Panc1 (cell line): ENCODE results near the gene SUGCT.

Source experiments
- POLR2AphosphoS5 ChIP-seq: IDR thresholded peaks from 2 replicates; pipeline ENCODE4 v1.6.1; 2012; ENCODE audit warnings: mild to moderate bottlenecking, low read depth, low read length, moderate library complexity
- SIN3A ChIP-seq: IDR thresholded peaks from 2 replicates; pipeline ENCODE4 v1.6.1; 2012; ENCODE audit warnings: low read depth, mild to moderate bottlenecking, low read length, moderate library complexity, borderline replicate concordance; ENCODE audit not compliant: insufficient read depth
- TF ChIP-seq, protein P1 (sequence below): fragments of 450-650 bp; IDR thresholded peaks from 2 replicates; pipeline ENCODE4 v1.5.1; 2017; ENCODE audit warnings: mild to moderate bottlenecking
- TF ChIP-seq, protein P2 (sequence below), 2 experiments: IDR thresholded peaks; 2 replicates each; pipeline ENCODE4 v1.6.1; 2011 to 2012; ENCODE audit warnings: low read depth in 2 of 2, control low read depth in 1 of 2, low read length in 1 of 2, mild to moderate bottlenecking in 1 of 2, moderate library complexity in 1 of 2; ENCODE audit not compliant: insufficient read depth in 1 of 2

DNA sequence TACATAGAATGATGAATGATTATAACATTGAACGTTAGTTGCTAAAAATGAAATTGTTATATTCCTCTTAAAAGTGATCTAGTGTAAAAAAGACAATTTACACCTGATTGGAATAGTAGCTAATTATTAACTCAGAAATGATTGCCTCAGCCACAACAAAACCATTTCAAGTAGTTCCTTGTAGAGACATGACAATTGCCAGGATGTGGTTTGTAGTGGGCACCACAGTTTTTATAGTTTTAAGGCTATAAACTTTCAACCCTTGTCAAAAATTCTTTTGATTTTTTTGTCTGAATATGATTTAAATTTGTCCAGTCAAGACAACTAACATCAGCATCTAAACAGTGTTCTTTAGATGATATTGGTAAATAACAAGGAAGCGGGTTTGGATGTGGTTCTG, 145.2 kb downstream of the SUGCT start:
- TF ChIP-seq, protein P1, sequence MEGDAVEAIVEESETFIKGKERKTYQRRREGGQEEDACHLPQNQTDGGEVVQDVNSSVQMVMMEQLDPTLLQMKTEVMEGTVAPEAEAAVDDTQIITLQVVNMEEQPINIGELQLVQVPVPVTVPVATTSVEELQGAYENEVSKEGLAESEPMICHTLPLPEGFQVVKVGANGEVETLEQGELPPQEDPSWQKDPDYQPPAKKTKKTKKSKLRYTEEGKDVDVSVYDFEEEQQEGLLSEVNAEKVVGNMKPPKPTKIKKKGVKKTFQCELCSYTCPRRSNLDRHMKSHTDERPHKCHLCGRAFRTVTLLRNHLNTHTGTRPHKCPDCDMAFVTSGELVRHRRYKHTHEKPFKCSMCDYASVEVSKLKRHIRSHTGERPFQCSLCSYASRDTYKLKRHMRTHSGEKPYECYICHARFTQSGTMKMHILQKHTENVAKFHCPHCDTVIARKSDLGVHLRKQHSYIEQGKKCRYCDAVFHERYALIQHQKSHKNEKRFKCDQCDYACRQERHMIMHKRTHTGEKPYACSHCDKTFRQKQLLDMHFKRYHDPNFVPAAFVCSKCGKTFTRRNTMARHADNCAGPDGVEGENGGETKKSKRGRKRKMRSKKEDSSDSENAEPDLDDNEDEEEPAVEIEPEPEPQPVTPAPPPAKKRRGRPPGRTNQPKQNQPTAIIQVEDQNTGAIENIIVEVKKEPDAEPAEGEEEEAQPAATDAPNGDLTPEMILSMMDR, result no peak
- TF ChIP-seq, protein P2, sequence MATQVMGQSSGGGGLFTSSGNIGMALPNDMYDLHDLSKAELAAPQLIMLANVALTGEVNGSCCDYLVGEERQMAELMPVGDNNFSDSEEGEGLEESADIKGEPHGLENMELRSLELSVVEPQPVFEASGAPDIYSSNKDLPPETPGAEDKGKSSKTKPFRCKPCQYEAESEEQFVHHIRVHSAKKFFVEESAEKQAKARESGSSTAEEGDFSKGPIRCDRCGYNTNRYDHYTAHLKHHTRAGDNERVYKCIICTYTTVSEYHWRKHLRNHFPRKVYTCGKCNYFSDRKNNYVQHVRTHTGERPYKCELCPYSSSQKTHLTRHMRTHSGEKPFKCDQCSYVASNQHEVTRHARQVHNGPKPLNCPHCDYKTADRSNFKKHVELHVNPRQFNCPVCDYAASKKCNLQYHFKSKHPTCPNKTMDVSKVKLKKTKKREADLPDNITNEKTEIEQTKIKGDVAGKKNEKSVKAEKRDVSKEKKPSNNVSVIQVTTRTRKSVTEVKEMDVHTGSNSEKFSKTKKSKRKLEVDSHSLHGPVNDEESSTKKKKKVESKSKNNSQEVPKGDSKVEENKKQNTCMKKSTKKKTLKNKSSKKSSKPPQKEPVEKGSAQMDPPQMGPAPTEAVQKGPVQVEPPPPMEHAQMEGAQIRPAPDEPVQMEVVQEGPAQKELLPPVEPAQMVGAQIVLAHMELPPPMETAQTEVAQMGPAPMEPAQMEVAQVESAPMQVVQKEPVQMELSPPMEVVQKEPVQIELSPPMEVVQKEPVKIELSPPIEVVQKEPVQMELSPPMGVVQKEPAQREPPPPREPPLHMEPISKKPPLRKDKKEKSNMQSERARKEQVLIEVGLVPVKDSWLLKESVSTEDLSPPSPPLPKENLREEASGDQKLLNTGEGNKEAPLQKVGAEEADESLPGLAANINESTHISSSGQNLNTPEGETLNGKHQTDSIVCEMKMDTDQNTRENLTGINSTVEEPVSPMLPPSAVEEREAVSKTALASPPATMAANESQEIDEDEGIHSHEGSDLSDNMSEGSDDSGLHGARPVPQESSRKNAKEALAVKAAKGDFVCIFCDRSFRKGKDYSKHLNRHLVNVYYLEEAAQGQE (IDR thresholded peaks at IDR 0.05; ENCODE audit: insufficient read depth in 1 of 2, low read depth in 2 of 2, low read length in 1 of 2), result no peak
- TF ChIP-seq POLR2AphosphoS5 (no peak), SIN3A (no peak)
